HUDEP-2 (cell line): ENCODE measurements around the gene COTL1.
A peak's percentile ranks its signal among the peaks of the same experiment; 100 is the strongest.

Experiments
- DNase-seq, 76 experiments: peaks; one replicate each; lab custom pipeline; 2025; ENCODE audit not compliant: unreplicated experiment in 76 of 76; lab: John Stamatoyannopoulos, UW

COTL1 gene

GRCh38 chr16:84555418-84556196 lies 62.3 kb downstream of the COTL1 start:
- no peak for DNase-seq

- no peak for DNase-seq
These were observed 63.1 kb downstream of the COTL1 start for GRCh38 chr16:84554627-84555328.

GRCh38 chr16:84553873-84554399 lies 63.9 kb downstream of the COTL1 start:
- DNase-seq = peak in 1 of 76 experiments; percentile 2

GRCh38 chr16:84552135-84552534 lies 65.7 kb downstream of the COTL1 start:
- DNase-seq = no peak

- DNase-seq = no peak
These were observed 67.8 kb downstream of the COTL1 start for GRCh38 chr16:84550096-84550495.

GRCh38 chr16:84548971-84549844 lies 68.7 kb downstream of the COTL1 start:
- no peak for DNase-seq

- DNase-seq = no peak
These were observed 69.4 kb downstream of the COTL1 start for GRCh38 chr16:84548508-84548907.

- peak in 1 of 76 experiments; percentile 2 for DNase-seq
These were observed 70.3 kb downstream of the COTL1 start for GRCh38 chr16:84547546-84548061.

- no peak for DNase-seq
These were observed 71.0 kb downstream of the COTL1 start for GRCh38 chr16:84546669-84547545.

- DNase-seq = no peak
These were observed 72.7 kb downstream of the COTL1 start for GRCh38 chr16:84545114-84545737.

- DNase-seq = no peak
These were observed 73.7 kb downstream of the COTL1 start for GRCh38 chr16:84544031-84544773.

GRCh38 chr16:84543253-84543652 lies 74.6 kb downstream of the COTL1 start:
- no peak for DNase-seq

GRCh38 chr16:84541999-84542817 lies 75.7 kb downstream of the COTL1 start:
- no peak for DNase-seq

- no peak for DNase-seq
These were observed 77.7 kb downstream of the COTL1 start for GRCh38 chr16:84540194-84540593.

- DNase-seq = no peak
These were observed 79.5 kb downstream of the COTL1 start for GRCh38 chr16:84538222-84538840.

GRCh38 chr16:84537491-84538151 lies 80.3 kb downstream of the COTL1 start:
- DNase-seq = no peak

- DNase-seq = no peak
These were observed 82.0 kb downstream of the COTL1 start for GRCh38 chr16:84535851-84536250.
